Measurements from ENCODE around the gene TRMT11.

TRMT11 gene

DNA sequence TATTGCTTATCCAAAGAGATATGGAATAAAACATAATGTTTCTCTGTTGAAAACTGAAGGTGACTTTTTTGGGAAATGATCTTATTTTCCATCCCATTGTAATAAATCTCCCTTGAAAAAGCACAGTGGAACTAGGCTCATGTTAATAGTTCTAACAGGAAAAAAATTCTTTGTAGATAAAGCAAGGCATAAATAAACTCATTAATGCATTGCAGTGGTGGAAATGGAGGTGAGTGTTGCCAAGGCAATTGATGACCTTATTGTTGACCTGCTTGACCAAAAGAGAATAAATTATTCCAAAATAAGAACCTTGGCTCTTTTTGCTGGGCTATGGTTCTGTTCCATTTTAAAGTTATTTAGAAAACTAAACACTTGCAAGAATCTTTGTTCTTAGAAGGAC lies 55.2 kb downstream of the TRMT11 start:
- H3K4me3 ChIP-seq (ENCODE audit: low read depth, low read length) = no peak overlapping the region
- DNase-seq (ENCODE audit: low read depth) = no peak
- TF ChIP-seq, protein P1, sequence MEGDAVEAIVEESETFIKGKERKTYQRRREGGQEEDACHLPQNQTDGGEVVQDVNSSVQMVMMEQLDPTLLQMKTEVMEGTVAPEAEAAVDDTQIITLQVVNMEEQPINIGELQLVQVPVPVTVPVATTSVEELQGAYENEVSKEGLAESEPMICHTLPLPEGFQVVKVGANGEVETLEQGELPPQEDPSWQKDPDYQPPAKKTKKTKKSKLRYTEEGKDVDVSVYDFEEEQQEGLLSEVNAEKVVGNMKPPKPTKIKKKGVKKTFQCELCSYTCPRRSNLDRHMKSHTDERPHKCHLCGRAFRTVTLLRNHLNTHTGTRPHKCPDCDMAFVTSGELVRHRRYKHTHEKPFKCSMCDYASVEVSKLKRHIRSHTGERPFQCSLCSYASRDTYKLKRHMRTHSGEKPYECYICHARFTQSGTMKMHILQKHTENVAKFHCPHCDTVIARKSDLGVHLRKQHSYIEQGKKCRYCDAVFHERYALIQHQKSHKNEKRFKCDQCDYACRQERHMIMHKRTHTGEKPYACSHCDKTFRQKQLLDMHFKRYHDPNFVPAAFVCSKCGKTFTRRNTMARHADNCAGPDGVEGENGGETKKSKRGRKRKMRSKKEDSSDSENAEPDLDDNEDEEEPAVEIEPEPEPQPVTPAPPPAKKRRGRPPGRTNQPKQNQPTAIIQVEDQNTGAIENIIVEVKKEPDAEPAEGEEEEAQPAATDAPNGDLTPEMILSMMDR (IDR thresholded peaks at IDR 0.05; ENCODE audit: insufficient read depth, low read depth, low read length, missing control alignments) = no peak

DNA sequence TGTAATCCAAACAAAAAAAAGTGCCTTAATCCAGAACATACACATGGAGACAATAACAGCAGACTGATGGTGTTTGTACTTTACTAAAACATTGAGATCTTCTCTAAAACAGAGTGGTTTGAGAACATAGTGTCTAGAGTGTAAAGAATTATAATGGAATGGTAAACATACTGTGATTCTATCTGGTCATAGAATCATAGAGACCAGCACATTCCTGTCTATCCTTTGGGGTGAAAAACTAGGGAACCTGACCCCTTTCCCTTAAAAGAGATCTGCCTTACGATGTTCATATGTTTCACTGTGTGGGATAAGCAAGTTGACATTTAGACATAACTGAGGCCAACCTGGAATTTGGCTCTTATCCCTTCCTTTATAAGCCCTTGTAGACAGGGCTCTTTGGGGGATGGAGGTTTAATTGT lies 55.7 kb downstream of the TRMT11 start:
- TF ChIP-seq, protein P1 (IDR thresholded peaks at IDR 0.05; ENCODE audit: insufficient read depth, low read depth, low read length, missing control alignments) = no peak
- no peak for DNase-seq (ENCODE audit: low read depth)
- H3K4me3 ChIP-seq (ENCODE audit: low read depth, low read length) = no peak overlapping the region

DNA sequence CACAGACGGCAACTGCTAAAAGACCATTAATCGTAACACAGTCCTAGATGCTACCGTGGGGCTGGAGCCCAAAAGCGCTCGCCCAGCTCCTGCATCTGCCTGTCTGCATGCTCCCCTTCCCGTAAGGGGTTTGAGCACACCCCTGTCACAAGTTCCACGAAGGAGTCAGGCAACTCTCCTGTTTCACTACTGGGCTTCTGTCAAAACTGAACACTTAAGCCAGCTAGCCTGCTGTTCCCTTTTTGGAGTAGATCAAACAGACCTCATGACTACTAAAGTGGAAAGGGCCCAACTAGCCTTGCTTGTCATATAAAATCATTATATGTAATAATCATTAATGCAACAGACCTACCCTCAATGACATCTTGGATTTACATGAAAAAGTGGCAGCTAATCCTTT lies 61.3 kb downstream of the TRMT11 start:
- TF ChIP-seq, protein P1 (IDR thresholded peaks at IDR 0.05; ENCODE audit: insufficient read depth, low read depth, low read length, missing control alignments) = no peak
- no peak for DNase-seq (ENCODE audit: low read depth)
- H3K4me3 ChIP-seq (ENCODE audit: low read depth, low read length) = no peak overlapping the region

DNA sequence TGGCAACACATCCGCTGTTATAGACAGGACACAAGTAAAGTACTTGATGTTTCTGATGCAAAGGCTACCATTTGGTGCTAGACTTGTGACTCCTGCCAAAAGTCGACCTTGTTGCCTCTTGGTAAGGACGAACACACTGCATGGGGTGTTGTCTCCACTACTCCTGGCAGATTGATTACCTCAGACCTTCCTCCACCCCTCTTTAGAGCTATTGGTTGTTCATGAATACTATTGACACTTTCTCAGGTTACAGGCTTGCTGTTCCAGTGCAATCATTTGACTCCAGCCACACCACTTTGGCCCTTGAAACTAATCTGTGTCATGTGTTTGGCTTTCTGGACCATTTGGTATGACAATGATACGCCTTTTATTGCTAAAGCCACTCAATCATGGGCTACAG lies 62.3 kb downstream of the TRMT11 start:
- DNase-seq (ENCODE audit: low read depth) = no peak
- no peak overlapping the region for H3K4me3 ChIP-seq (ENCODE audit: low read depth, low read length)
- TF ChIP-seq, protein P1 (IDR thresholded peaks at IDR 0.05; ENCODE audit: insufficient read depth, low read depth, low read length, missing control alignments) = no peak

DNA sequence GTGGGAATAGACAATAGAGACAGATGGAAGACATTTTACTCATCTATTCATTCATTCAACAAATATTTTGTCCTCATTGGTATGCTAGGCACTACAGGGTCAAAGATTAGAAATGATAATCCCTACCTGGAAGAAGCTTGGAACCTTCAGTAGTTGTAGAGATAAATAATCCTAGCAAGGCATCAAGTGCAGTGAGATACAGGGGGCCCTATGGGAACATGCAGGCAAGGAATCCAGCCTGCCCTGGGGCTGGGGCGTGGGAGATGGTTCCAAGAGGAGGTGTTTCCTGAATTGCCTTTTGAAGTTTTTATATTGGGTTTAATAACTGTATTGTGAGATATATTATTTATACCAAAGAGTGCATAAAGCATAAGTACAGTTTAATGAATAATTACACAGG lies 64.5 kb downstream of the TRMT11 start:
- TF ChIP-seq, protein P1 (IDR thresholded peaks at IDR 0.05; ENCODE audit: insufficient read depth, low read depth, low read length, missing control alignments) = no peak
- no peak for DNase-seq (ENCODE audit: low read depth)
- no peak overlapping the region for H3K4me3 ChIP-seq (ENCODE audit: low read depth, low read length)

DNA sequence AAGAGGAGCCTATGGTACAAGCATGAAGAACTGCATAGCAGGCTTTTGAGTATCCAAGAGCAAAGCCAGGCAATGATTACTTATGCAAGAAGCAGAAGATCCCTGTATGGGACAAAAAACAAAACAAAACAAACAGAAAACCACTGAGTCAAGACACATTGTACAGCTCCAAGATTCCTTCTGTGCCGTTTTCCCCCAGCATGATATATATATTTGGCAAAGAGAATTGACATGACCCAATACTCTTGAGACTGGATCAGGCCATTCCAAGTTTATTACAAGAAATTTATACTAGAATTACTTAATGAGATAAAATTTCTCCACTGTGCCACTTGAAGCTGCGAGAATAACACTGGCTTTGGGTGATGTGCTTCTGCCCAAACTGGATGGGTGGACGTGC lies 65.5 kb downstream of the TRMT11 start:
- H3K4me3 ChIP-seq (ENCODE audit: low read depth, low read length) = no peak overlapping the region
- TF ChIP-seq, protein P1 (IDR thresholded peaks at IDR 0.05; ENCODE audit: insufficient read depth, low read depth, low read length, missing control alignments) = no peak
- no peak for DNase-seq (ENCODE audit: low read depth)

DNA sequence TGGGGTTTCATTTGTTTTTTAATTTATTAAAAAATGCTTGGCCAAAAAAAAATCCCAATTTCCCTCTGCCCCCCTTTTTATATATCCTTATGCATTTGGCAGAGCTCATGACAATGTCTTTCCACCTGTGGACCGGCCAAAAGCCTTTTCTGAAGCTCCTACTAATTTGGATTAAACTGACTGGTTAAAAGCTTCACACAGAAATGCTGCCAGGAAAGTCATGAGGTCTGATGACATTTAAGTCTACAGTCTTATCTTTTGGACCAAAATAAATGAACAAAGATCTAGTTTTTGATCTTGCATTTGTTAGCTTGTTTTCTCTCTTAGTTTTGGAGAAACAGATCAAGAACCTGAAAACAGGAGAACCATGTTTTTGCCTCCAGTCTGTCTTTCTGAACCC lies 66.1 kb downstream of the TRMT11 start:
- no peak overlapping the region for H3K4me3 ChIP-seq (ENCODE audit: low read depth, low read length)
- DNase-seq (ENCODE audit: low read depth) = no peak
- TF ChIP-seq, protein P1 (IDR thresholded peaks at IDR 0.05; ENCODE audit: insufficient read depth, low read depth, low read length, missing control alignments) = no peak
